HG03064 (cell line): Measurements from ENCODE around the gene PDE8B.

Source experiments
- ATAC-seq: cut with Tn5 transposase; IDR thresholded peaks from one replicate; pipeline ENCODE4 v1.9.1; 2021; ENCODE audit warnings: low read depth; ENCODE audit not compliant: unreplicated experiment

The PDE8B gene

DNA sequence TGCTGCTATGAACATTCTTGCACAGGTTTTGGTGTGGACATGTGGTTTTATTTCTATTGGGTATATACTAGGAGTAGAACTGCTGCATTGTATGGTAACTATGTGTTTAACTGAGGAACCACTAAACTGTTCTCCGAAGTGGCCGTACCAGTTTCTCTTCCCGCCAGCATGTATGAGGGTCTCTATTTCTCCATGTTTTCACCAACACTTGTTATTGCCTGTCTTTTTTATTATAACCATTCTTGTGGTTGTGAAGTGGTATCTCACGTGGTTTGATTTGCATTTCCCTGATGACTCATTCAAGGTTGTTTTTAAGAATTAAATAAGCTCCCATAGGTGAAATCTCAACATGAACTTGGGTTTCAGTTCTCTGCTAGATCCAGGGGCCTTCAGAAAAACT is 19.4 kb downstream of the PDE8B start:
- no peak for ATAC-seq

- ATAC-seq: no peak
Observed at GRCh38 chr5:77230727-77231470, 20.4 kb downstream of the PDE8B start.

GRCh38 chr5:77231471-77232138 is 21.1 kb downstream of the PDE8B start:
- ATAC-seq: no peak

DNA sequence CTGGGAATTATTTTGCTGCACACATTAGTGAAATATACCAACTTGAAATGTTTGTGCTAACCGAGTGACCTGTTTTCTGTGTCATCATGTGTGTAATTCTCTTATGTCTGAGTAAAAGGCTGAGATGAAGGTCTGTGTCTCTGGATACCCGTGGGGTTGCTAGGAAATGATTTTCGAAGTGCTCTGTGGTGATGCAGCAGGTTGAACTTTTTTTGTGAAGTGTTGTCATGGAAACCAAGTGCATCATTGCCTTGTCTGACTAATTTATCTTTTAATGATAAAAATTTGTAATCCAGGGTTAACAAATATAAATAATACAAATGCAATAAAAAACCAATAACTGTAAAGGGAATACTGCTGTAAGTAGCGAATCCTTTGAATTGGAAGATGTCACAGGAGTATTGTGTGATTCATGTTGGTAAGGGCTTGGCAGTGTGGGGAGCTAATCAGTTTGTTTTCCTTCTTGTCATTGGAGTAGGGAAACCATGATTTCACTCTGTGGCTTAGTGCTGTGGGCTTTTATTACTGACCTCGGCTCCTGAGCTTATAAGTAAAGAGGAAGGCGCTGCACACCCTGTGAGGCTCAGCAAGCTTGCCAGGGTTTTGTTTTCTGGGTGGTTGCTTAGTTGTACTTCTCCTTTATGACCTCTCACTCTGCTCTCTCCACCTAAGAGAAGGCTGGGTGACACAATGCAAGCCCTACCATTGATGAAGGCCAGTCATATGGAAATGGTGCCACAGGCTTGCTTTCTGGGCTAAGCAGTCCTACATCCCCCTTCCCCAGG is 22.3 kb downstream of the PDE8B start:
- ATAC-seq: no peak

- no peak for ATAC-seq
Observed at GRCh38 chr5:77235846-77236721, 25.6 kb downstream of the PDE8B start.

- ATAC-seq: no peak
Observed at GRCh38 chr5:77239126-77239741, 28.8 kb downstream of the PDE8B start.

DNA sequence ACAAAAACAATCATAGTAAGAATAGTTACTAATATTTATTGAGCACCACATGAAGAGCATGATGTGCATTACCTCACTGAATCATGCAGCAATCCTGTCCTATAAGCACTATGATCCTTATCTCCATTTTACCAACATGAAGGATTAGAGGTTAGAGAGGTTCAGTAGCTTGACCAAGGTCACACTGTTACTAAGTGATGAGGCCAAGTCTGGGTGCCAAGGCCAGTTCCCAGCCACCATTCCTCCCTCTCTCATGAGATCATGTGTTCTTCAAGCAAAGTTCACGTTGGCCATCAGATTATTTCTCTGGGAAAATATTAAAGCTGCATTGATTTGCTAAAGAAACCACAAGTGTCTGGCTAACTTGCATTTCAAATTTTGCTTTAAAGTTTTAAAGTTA is 31.0 kb downstream of the PDE8B start:
- no peak for ATAC-seq

DNA sequence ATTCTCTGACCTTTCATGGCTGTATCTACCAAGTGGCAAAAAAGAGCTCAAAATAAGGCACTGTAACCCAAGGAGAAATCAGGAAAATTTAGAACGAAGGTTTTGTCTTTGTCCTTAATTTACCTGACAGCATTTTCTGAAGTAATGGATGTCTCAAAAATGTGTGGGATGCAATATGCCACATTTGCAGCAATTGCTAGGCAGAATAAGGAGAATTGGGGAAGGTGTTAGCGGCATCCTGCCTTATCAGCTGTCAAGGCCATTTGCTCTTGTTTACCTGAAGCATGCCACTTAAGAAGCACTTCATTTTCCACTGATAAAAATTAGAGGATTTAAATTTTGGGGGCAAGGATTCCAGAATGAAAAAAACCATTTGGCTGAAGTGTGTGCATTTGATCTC is 39.0 kb downstream of the PDE8B start:
- no peak for ATAC-seq

GRCh38 chr5:77250021-77250420 is 39.5 kb downstream of the PDE8B start:
- ATAC-seq: no peak

- ATAC-seq: no peak
Observed at GRCh38 chr5:77251921-77252320, 41.4 kb downstream of the PDE8B start.

- ATAC-seq: no peak
Observed at GRCh38 chr5:77255617-77256016, 45.1 kb downstream of the PDE8B start.

DNA sequence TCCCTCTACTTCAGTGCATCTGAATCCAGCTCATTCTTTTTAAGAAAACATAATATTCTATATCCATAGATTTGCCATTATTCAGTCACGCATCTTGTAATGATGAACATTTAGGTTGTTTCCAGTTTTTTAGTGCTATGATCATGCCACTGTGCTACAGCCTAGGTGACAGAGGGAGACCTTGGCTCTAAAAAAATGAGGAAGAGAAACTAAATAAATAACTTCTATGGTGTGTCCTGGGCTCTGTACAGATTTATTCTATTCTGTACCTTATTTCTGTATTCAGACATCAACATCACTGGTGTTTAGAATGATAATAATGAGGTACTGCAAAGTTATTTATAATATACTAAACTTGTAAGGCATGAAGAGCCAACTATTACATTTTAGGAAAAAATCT is 45.9 kb downstream of the PDE8B start:
- no peak for ATAC-seq

DNA sequence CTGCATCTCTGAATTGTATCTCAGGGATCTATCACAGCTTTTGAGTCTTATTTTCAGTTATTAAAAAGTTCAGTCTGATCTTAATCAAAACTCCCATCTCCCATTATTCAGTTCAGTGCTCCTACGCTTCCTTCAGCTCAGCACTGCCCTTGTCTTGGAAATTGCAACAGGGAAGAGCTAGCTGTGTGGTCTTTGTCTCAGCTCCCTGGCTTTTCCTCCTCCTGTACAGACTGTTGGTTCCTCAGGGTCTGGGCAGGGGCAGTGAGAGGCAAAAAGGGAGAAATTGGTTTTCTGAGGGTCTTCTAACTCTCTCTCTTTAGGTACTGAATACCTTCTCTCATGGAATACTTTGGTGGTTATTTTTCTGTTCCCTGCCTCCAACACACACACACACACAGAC is 48.2 kb downstream of the PDE8B start:
- ATAC-seq: no peak

GRCh38 chr5:77259476-77259875 is 49.0 kb downstream of the PDE8B start:
- ATAC-seq: no peak

GRCh38 chr5:77262697-77263096 is 52.2 kb downstream of the PDE8B start:
- no peak for ATAC-seq

DNA sequence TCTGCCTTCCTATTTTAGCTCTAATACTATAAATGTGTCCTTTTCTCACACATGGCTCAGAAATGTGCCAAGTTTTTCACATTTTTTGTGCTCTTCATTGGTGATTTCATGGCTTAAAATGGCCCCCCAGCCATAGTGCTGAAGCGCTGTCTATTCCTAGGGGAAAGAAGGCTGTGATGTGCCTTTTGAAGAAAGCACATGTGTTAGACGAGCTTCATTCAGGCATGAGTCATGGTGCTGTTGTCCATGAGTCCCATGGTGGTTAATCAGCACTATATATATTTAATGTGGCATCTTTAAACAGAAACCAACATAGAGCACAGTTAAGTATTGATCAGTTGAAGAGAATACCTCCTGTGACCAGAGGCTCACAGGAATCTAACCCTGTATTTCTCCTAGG is 55.8 kb downstream of the PDE8B start:
- ATAC-seq: no peak

DNA sequence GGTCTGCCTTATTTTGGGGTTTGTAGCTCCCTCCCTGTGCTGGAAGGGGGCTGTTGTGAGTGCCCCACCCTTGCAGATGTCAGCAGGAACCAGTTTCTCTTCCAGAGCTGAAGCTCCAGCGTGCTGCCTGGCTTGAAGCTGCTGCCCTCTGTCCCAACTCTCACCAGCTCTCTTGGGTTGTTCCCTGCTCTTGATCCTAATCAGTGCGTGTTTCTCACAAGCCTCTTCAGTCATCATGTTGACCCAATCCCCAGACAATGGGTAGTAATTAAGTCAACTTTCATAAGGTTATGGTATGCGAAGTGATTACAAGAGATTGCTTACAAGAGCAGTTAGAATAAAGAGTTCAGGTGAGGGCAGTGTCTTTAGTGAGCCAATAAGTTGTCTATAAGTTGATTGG is 57.0 kb downstream of the PDE8B start:
- no peak for ATAC-seq

- ATAC-seq: no peak
Observed at GRCh38 chr5:77272206-77272605, 61.7 kb downstream of the PDE8B start.

DNA sequence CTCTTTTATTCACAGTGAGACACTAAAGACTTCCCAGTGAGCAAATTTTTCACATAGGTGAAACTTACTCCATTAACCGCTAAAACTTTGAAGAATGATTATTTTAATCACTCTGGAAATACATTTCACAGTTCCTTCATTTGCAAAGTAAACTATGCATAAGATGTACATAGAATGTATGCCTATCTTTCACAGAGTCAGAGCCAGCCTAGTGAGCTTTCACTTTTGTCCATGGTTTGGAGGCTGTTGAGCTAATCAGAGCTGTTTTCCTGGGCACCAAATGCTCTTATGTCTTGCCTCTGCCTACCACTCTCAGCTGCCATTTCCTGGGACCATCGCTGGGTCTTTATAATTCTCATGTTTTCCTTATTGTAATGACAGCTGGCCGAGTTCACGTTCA is 67.3 kb downstream of the PDE8B start:
- ATAC-seq: no peak

- no peak for ATAC-seq
Observed at GRCh38 chr5:77280036-77280435, 69.6 kb downstream of the PDE8B start.
